ENCODE results near the gene ERP27. TPM values are rescaled to one million over a fixed set of nuclear protein-coding genes. Genes with fewer than 3 reads are reported as not detected.
A peak's percentile ranks its signal among the peaks of the same experiment; 100 is the strongest.

ERP27 gene
- polyA plus RNA-seq, 2 donors, result 0.16 to 0.51 TPM

GRCh38 chr12:14956024-14956891, 17.9 kb upstream of the ERP27 start:
- H3K9me3 ChIP-seq (ENCODE audit: control insufficient read depth in 2 of 2, insufficient read depth in 1 of 2, low read depth in 1 of 2, low read length in 1 of 2), result no peaks in the 10 kb centered on the region
- WGBS, 2 donors, result 70% methylated on average over 9 of the region's 9 CpGs
- H3K4me3 ChIP-seq (ENCODE audit: low read depth in 1 of 2, low read length in 2 of 2), result no peak overlapping the region
- H3K4me1 ChIP-seq (ENCODE audit: control insufficient read depth in 2 of 2, insufficient read depth in 2 of 2, low read length in 1 of 2), result peaks cover 2% of the 10 kb centered on the region in 2 donors
- H3K27me3 ChIP-seq (ENCODE audit: control insufficient read depth in 1 of 2, insufficient read depth in 2 of 2, low read length in 2 of 2), result no peaks in the 10 kb centered on the region
- H3K27ac ChIP-seq (ENCODE audit: low read depth in 2 of 2, low read length in 1 of 2), result no peak overlapping the region
- H3K36me3 ChIP-seq (ENCODE audit: control insufficient read depth in 2 of 2, insufficient read depth in 2 of 2, low read length in 1 of 2), result no peaks in the 10 kb centered on the region

GRCh38 chr12:14954269-14954668, 15.9 kb upstream of the ERP27 start:
- no peaks in the 10 kb centered on the region for H3K9me3 ChIP-seq (ENCODE audit: control insufficient read depth in 2 of 2, insufficient read depth in 1 of 2, low read depth in 1 of 2, low read length in 1 of 2)
- H3K4me3 ChIP-seq (ENCODE audit: low read depth in 1 of 2, low read length in 2 of 2), result no peak overlapping the region
- WGBS, 2 donors, result 79% methylated on average over 4 of the region's 4 CpGs
- no peaks in the 10 kb centered on the region for H3K36me3 ChIP-seq (ENCODE audit: control insufficient read depth in 2 of 2, insufficient read depth in 2 of 2, low read length in 1 of 2)
- H3K4me1 ChIP-seq (ENCODE audit: control insufficient read depth in 2 of 2, insufficient read depth in 2 of 2, low read length in 1 of 2), result peaks cover 0 to 6% of the 10 kb centered on the region in 2 donors
- no peaks in the 10 kb centered on the region for H3K27me3 ChIP-seq (ENCODE audit: control insufficient read depth in 1 of 2, insufficient read depth in 2 of 2, low read length in 2 of 2)
- H3K27ac ChIP-seq (ENCODE audit: low read depth in 2 of 2, low read length in 1 of 2), result no peak overlapping the region

- Histone ChIP-seq H3K36me3 (ENCODE audit: control insufficient read depth in 2 of 2, insufficient read depth in 2 of 2, low read length in 1 of 2) (no peaks in the 10 kb centered on the region), H3K9me3 (ENCODE audit: control insufficient read depth in 2 of 2, insufficient read depth in 1 of 2, low read depth in 1 of 2, low read length in 1 of 2) (no peaks in the 10 kb centered on the region), H3K27me3 (ENCODE audit: control insufficient read depth in 1 of 2, insufficient read depth in 2 of 2, low read length in 2 of 2) (no peaks in the 10 kb centered on the region), H3K4me3 (ENCODE audit: low read depth in 1 of 2, low read length in 2 of 2) (no peak overlapping the region), H3K27ac (ENCODE audit: low read depth in 2 of 2, low read length in 1 of 2) (peak overlapping the region in 1 of 2 donors; percentile 11), H3K4me1 (ENCODE audit: control insufficient read depth in 2 of 2, insufficient read depth in 2 of 2, low read length in 1 of 2) (peaks cover 0 to 6% of the 10 kb centered on the region in 2 donors)
- WGBS, 2 donors, result 82 to 83% methylated on average over 1 of the region's 1 CpG
These were observed 15.4 kb upstream of the ERP27 start for GRCh38 chr12:14953752-14954151.

- no peak overlapping the region for H3K4me3 ChIP-seq (ENCODE audit: low read depth in 1 of 2, low read length in 2 of 2)
- H3K27me3 ChIP-seq (ENCODE audit: control insufficient read depth in 1 of 2, insufficient read depth in 2 of 2, low read length in 2 of 2), result no peaks in the 10 kb centered on the region
- peaks cover 0 to 6% of the 10 kb centered on the region in 2 donors for H3K4me1 ChIP-seq (ENCODE audit: control insufficient read depth in 2 of 2, insufficient read depth in 2 of 2, low read length in 1 of 2)
- H3K9me3 ChIP-seq (ENCODE audit: control insufficient read depth in 2 of 2, insufficient read depth in 1 of 2, low read depth in 1 of 2, low read length in 1 of 2), result no peaks in the 10 kb centered on the region
- H3K36me3 ChIP-seq (ENCODE audit: control insufficient read depth in 2 of 2, insufficient read depth in 2 of 2, low read length in 1 of 2), result no peaks in the 10 kb centered on the region
- 44 to 52% methylated on average over 7 of the region's 7 CpGs for WGBS, 2 donors
- H3K27ac ChIP-seq (ENCODE audit: low read depth in 2 of 2, low read length in 1 of 2), result peak overlapping the region in 1 of 2 donors; percentile 26
These were observed 14.1 kb upstream of the ERP27 start for GRCh38 chr12:14952299-14952921.

GRCh38 chr12:14951851-14952250, 13.5 kb upstream of the ERP27 start:
- Histone ChIP-seq H3K4me3 (ENCODE audit: low read depth in 1 of 2, low read length in 2 of 2) (no peak overlapping the region), H3K9me3 (ENCODE audit: control insufficient read depth in 2 of 2, insufficient read depth in 1 of 2, low read depth in 1 of 2, low read length in 1 of 2) (no peaks in the 10 kb centered on the region), H3K27ac (ENCODE audit: low read depth in 2 of 2, low read length in 1 of 2) (peak overlapping the region; percentile 70 to 83), H3K36me3 (ENCODE audit: control insufficient read depth in 2 of 2, insufficient read depth in 2 of 2, low read length in 1 of 2) (no peaks in the 10 kb centered on the region), H3K4me1 (ENCODE audit: control insufficient read depth in 2 of 2, insufficient read depth in 2 of 2, low read length in 1 of 2) (peaks cover 0 to 6% of the 10 kb centered on the region in 2 donors), H3K27me3 (ENCODE audit: control insufficient read depth in 1 of 2, insufficient read depth in 2 of 2, low read length in 2 of 2) (no peaks in the 10 kb centered on the region)
- 34 to 42% methylated on average over 1 of the region's 1 CpG for WGBS, 2 donors

- no peaks in the 10 kb centered on the region for H3K27me3 ChIP-seq (ENCODE audit: control insufficient read depth in 1 of 2, insufficient read depth in 2 of 2, low read length in 2 of 2)
- H3K4me1 ChIP-seq (ENCODE audit: control insufficient read depth in 2 of 2, insufficient read depth in 2 of 2, low read length in 1 of 2), result peaks cover 0 to 6% of the 10 kb centered on the region in 2 donors
- H3K36me3 ChIP-seq (ENCODE audit: control insufficient read depth in 2 of 2, insufficient read depth in 2 of 2, low read length in 1 of 2), result no peaks in the 10 kb centered on the region
- no peaks in the 10 kb centered on the region for H3K9me3 ChIP-seq (ENCODE audit: control insufficient read depth in 2 of 2, insufficient read depth in 1 of 2, low read depth in 1 of 2, low read length in 1 of 2)
- WGBS, 2 donors, result 65% methylated on average over 6 of the region's 6 CpGs
- H3K4me3 ChIP-seq (ENCODE audit: low read depth in 1 of 2, low read length in 2 of 2), result no peak overlapping the region
- H3K27ac ChIP-seq (ENCODE audit: low read depth in 2 of 2, low read length in 1 of 2), result peak overlapping the region; percentile 2 to 46
These were observed 12.8 kb upstream of the ERP27 start for GRCh38 chr12:14950982-14951746.

- Histone ChIP-seq H3K27me3 (ENCODE audit: control insufficient read depth in 1 of 2, insufficient read depth in 2 of 2, low read length in 2 of 2) (no peaks in the 10 kb centered on the region), H3K9me3 (ENCODE audit: control insufficient read depth in 2 of 2, insufficient read depth in 1 of 2, low read depth in 1 of 2, low read length in 1 of 2) (no peaks in the 10 kb centered on the region), H3K36me3 (ENCODE audit: control insufficient read depth in 2 of 2, insufficient read depth in 2 of 2, low read length in 1 of 2) (peaks cover 0 to 2% of the 10 kb centered on the region in 2 donors), H3K4me1 (ENCODE audit: control insufficient read depth in 2 of 2, insufficient read depth in 2 of 2, low read length in 1 of 2) (peaks cover 0 to 6% of the 10 kb centered on the region in 2 donors), H3K4me3 (ENCODE audit: low read depth in 1 of 2, low read length in 2 of 2) (no peak overlapping the region), H3K27ac (ENCODE audit: low read depth in 2 of 2, low read length in 1 of 2) (no peak overlapping the region)
- WGBS, 2 donors, result 72 to 74% methylated on average over 4 of the region's 4 CpGs
These were observed 12.1 kb upstream of the ERP27 start for GRCh38 chr12:14950421-14950820.

GRCh38 chr12:14949631-14950030, 11.3 kb upstream of the ERP27 start:
- Histone ChIP-seq H3K27me3 (ENCODE audit: control insufficient read depth in 1 of 2, insufficient read depth in 2 of 2, low read length in 2 of 2) (no peaks in the 10 kb centered on the region), H3K36me3 (ENCODE audit: control insufficient read depth in 2 of 2, insufficient read depth in 2 of 2, low read length in 1 of 2) (peaks cover 0 to 2% of the 10 kb centered on the region in 2 donors), H3K9me3 (ENCODE audit: control insufficient read depth in 2 of 2, insufficient read depth in 1 of 2, low read depth in 1 of 2, low read length in 1 of 2) (no peaks in the 10 kb centered on the region), H3K4me3 (ENCODE audit: low read depth in 1 of 2, low read length in 2 of 2) (no peak overlapping the region), H3K4me1 (ENCODE audit: control insufficient read depth in 2 of 2, insufficient read depth in 2 of 2, low read length in 1 of 2) (peaks cover 0 to 6% of the 10 kb centered on the region in 2 donors), H3K27ac (ENCODE audit: low read depth in 2 of 2, low read length in 1 of 2) (no peak overlapping the region)
- WGBS, 2 donors, result 92 to 94% methylated on average over 5 of the region's 5 CpGs

GRCh38 chr12:14948672-14949071, 10.3 kb upstream of the ERP27 start:
- peaks cover 0 to 6% of the 10 kb centered on the region in 2 donors for H3K4me1 ChIP-seq (ENCODE audit: control insufficient read depth in 2 of 2, insufficient read depth in 2 of 2, low read length in 1 of 2)
- WGBS, 2 donors, result 24 to 47% methylated on average over 3 of the region's 3 CpGs

More at GRCh38 chr12:14948672-14949071, 10.3 kb upstream of the ERP27 start:
- no peak overlapping the region for H3K4me3 ChIP-seq (ENCODE audit: low read depth in 1 of 2, low read length in 2 of 2)
- H3K27me3 ChIP-seq (ENCODE audit: control insufficient read depth in 1 of 2, insufficient read depth in 2 of 2, low read length in 2 of 2), result no peaks in the 10 kb centered on the region
- peak overlapping the region; percentile 45 to 68 for H3K27ac ChIP-seq (ENCODE audit: low read depth in 2 of 2, low read length in 1 of 2)
- no peaks in the 10 kb centered on the region for H3K9me3 ChIP-seq (ENCODE audit: control insufficient read depth in 2 of 2, insufficient read depth in 1 of 2, low read depth in 1 of 2, low read length in 1 of 2)
- peaks cover 0 to 2% of the 10 kb centered on the region in 2 donors for H3K36me3 ChIP-seq (ENCODE audit: control insufficient read depth in 2 of 2, insufficient read depth in 2 of 2, low read length in 1 of 2)

Measured in esophagus (tissue), 2 donors.